NCI-H774 (cell line): ENCODE results near the gene TM9SF1.

Source experiments
- DNase-seq: peaks from one replicate; lab custom pipeline; 2025; lab: John Stamatoyannopoulos, UW

TM9SF1 gene

DNA sequence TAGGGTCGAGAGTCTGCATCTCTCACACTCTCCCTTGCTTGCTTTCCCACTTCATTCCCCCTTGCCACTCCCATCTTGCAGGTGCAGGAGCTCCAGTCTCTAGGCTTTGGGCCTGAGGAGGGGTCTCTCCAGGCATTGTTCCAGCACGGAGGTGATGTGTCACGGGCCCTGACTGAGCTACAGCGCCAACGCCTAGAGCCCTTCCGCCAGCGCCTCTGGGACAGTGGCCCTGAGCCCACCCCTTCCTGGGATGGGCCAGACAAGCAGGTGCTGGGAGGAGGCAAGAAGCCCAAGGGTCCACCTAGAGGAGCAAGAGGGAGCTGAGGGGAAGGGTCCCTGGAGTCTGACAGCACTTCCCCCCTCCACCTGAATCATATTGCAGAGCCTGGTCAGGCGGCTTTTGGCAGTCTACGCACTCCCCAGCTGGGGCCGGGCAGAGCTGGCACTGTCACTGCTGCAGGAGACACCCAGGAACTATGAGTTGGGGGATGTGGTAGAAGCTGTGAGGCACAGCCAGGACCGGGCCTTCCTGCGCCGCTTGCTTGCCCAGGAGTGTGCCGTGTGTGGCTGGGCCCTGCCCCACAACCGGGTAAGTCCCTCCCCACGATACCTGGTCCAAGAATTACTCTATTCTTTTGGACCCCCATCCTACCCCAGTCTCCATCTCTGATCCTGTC is 43.7 kb downstream of the TM9SF1 start:
- no peak for DNase-seq

DNA sequence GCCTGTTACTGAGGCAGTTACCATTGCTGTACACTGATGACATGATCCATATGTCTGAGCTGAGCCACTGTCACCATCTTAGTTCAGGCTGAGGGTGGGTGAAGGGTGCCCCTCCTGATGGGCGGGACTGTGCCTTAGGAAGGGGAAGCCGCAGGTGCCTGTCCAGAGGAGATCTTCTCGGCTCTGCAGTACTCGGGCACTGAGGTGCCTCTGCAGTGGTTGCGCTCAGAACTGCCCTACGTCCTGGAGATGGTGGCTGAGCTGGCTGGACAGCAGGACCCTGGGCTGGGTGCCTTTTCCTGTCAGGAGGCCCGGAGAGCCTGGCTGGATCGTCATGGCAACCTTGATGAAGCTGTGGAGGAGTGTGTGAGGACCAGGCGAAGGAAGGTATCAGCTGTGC is 44.2 kb downstream of the TM9SF1 start:
- DNase-seq: no peak

DNA sequence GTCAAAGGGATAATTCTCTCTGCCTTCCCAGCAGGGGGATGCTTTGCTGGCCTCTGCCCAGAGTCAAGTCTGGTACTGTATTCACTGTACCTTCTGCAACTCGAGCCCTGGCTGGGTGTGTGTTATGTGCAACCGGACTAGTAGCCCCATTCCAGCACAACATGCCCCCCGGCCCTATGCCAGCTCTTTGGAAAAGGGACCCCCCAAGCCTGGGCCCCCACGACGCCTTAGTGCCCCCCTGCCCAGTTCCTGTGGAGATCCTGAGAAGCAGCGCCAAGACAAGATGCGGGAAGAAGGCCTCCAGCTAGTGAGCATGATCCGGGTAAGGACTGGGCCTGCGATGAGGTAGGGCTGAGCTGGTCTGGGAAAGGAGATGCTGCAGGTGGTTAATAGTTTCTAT is 44.7 kb downstream of the TM9SF1 start:
- no peak for DNase-seq

DNA sequence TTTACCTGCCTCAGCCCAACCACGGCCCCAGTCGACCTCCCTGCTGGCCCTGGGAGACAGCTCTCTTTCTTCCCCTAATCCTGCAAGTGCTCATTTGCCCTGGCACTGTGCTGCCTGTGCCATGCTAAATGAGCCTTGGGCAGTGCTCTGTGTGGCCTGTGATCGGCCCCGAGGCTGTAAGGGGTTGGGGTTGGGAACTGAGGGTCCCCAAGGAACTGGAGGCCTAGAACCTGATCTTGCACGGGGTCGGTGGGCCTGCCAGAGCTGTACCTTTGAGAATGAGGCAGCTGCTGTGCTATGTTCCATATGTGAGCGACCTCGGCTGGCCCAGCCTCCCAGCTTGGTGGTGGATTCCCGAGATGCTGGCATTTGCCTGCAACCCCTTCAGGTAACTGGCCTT is 45.2 kb downstream of the TM9SF1 start:
- DNase-seq: no peak

DNA sequence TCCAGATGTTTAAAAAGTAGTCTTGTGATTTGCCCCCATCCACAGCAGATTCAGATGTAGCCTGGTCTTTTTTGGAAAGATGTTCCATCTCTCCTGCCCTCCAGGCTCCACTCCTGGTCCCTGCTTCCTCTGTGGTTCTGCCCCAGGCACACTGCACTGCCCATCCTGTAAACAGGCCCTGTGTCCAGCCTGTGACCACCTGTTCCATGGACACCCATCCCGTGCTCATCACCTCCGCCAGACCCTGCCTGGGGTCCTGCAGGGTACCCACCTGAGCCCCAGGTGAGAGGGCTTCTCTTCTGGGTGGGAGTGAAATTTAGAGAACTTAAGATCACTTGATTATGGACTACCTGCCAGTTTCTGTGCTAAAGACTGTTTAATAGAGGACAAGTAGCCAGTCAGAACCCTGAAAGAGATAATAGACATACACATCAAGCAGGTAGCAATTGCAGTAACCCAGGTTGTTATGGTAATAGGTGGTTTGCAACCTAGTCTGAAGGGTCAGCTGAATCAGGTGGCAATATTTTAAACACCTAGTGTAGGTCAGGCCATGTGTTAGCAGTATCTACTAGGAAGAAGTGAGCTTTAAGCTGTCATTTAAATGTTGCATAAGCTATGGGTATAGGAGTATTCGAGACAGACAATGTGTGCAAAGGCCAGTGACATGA is 45.8 kb downstream of the TM9SF1 start:
- DNase-seq: no peak

DNA sequence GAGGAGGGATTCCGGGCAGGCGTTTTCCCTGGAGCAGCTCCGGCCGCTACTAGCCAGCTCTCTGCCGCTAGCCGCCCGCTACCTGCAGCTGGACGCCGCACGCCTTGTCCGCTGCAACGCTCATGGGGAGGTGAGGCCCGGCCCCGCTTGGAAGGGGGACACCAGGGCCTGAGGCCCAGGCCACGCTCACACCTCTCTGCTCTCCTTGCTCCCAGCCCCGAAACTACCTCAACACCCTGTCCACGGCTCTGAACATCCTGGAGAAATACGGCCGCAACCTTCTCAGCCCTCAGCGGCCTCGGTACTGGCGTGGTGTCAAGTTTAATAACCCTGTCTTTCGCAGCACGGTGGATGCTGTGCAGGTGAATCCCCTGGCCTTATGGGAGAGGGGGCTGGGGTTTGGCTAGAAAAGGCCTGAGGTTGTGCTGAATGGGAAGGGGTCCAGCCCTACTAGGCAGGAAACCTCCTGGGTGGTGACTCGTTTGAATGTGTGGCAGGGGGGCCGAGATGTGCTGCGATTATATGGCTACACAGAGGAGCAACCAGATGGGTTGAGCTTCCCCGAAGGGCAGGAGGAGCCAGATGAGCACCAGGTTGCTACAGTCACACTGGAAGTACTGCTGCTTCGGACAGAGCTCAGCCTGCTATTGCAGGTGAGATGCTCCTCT is 47.3 kb downstream of the TM9SF1 start:
- DNase-seq: no peak

DNA sequence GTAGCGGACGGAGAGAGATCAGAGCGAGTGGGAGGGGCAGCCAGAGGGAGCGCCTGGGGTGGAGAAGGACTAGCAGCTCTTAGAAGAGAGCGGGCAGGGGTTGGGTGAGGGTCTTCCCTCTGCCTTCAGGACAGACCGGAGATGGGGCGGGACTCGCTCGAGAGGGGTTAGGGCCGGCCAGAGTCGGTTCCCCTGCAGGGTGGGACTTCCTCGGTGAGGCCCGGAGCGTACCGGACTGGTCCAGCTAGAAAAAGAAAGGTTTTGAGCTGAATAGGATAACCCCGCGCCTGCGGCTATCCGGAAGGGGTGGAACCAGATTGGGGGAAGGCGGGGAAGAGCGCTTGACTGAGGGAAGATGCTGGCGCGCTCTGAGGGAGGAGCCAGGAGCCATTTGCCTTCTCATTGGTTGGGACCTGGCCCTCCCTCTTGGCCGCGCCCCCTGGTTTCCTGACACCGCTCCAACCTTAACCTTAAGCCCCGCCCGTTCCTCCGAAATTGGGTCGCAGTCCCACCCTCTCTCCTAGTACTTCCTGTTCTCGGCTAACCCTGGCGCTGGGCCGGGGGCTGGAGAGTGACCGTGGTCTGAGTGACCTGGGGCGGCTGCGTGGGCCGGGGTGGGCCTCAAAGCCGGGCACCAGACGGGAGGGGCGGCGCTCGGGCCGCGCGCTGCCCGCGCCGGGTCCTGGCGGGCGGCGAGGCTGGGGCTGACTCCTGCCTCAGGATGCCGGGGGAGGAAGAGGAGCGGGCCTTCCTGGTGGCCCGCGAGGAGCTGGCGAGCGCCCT is 48.1 kb downstream of the TM9SF1 start, which contains the start of gene RNF31:
Gene RNF31, plus strand, starts transcription at position 521 of the 783 bp plus-strand sequence. Its CDS starts 201 bp downstream, at position 722.
- peak; percentile 98 for DNase-seq

DNA sequence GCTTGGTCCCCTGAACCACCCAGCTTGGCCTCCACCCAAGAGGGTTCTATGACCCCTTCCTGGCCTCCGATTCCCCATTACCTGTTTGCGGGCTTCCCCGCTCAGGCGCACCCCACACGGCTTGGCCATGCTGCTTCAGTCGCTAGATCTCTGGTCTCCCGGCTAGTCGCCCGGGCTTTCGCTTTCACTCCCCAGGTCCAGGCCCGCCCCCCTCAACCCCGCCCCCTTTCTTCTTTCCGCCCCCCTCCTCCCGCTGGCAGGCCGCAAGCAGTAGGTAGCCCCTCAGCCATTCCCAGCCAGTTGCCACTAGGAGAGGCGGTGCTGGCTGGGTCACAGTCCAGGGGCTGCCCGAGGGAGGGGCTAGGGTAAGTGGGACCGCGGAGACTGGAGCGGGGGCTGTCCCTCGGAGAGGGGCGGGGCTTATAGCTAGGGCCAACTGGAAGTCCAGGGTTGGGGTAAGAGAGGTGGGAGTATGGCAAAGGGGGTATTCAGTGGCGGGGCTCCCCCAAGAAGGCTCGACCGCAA is 48.7 kb downstream of the TM9SF1 start, which contains the start of gene PSME2:
Gene PSME2, minus strand, starts transcription at position 158 of the 525 bp plus-strand sequence. Its CDS starts 29 bp downstream, at position 129.
- DNase-seq: peak; percentile 96

DNA sequence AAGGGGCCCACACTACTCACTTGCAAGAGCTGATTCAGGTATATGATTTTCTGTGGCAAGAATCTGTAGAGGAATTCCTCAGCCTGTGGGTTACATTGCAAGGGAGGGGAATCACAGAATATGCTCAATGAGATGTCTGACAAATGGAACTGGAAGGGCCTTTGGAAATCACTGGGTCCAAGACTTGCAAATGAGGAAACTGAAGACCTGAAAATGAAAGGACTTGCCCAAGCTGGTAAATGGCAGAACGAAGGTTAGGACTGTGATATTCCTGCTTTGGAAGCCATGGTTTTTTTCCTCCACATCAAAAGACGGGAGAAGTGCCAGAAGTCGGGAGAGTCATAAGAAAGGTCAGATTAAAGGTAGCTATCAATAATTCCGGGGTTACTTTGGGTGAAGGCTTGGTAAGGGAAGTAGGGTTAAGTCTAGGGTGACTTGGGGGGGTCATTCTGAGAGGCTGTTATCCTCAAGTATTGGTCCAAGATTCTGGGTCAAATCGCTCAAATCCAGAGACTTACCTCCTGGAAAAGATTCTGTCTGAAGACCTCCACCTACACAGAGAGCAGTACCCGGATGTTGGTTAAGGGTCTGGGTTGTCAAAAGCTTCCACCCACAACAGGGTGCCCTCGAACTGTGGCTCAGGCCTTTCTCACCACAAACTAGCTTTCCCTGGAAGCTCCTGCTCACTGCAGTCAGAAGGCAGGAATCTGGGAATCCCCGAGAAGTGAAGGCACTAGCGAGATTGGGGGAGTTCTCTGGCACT is 49.4 kb downstream of the TM9SF1 start:
- no peak for DNase-seq

DNA sequence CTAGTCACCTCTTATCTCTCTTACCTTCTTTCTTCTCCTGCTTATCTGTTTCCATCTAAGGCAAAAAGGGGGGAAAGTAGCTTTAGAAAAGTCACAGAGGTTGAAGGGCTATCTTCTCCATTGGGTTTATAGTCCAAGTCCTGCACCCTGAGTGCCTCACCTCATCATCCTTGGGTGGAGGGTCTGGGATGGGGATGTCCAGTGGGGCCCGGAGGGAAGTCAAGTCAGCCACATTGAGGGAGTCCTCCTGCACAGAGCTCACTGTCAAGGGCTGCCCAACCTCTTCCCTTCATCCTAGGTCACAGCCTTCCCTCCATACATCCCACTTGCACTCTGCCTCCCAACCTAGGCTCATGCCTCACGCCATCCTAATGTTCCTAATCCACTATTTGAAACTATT is 50.0 kb downstream of the TM9SF1 start:
- DNase-seq: no peak

DNA sequence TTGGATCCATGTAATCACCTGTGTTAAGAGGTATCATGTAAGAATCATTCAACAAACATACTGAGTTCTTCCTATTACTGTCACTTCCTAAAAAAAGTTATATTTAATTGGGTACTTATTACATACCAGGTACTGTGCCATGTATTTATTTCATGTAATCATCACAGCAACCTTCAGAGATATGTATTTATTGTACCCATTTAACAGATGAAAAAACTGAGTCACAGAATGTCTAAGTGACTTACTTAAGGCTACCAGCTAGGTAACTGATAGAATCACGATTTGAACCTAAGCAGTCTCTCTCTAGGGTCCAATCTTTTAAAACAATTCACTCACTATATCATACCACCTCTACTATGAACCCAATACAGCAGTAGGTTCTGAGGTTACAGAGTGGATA is 50.8 kb downstream of the TM9SF1 start:
- DNase-seq: no peak

DNA sequence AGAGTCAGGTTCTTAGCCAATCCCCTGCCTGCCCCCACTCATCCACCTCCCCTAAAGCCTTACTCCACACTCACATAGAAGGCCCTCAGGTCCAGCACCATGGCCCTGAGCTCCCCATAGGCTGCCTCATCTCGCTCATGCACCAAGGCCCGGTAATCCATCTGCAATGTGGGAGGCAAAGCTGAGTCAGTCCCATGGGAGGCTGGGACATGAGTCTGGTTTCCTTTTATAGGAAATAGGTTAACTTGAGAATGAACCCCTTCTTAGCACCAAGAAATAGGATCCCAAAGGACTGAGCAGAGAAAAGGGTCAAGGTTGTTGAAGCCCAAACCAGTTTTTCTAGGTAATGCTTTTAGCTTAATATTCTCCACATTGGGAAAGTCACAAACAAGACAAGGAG is 51.7 kb downstream of the TM9SF1 start:
- DNase-seq: no peak

DNA sequence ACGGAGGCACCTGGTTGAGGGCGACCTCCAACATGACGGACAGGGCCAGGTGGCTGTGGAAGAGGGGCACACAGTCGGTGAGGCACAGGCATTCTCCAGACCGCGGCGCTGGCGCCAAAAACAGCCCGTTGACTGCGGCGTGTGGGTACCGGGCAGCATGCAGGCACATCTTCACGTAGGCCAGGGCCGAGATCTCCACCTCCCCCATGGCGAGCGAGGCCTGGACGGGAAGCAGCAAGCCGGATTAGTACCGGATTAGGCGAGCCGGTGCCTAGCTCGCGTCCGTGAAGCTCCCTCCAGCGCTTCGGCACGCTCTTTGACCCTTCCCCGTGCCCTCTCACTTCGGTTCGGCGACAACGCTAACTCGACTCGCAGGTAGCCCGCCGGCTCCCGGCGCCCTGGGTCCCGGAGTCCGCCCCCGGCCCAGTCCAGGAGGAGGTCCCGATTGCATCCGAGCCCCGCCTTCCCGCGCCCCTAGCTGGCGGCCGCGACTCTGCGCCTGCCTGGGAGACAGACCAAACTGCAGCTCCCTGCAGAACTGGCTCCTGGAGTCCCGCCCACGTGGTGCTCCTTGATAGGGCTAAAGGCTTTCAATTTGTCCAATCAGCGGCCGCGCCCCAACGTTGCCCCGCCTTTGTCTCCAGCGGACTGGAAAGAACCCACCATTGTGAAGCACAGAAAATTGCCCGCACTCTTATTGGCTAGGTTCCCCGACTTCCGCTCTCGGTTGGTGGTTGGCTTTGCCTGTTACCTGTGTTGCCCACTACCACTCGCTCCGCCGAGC is 54.0 kb downstream of the TM9SF1 start, which contains the start of gene EMC9:
Gene EMC9, minus strand, starts transcription at position 495 of the 784 bp plus-strand sequence. Its CDS starts 287 bp downstream, at position 208.
- peak; percentile 99 for DNase-seq

DNA sequence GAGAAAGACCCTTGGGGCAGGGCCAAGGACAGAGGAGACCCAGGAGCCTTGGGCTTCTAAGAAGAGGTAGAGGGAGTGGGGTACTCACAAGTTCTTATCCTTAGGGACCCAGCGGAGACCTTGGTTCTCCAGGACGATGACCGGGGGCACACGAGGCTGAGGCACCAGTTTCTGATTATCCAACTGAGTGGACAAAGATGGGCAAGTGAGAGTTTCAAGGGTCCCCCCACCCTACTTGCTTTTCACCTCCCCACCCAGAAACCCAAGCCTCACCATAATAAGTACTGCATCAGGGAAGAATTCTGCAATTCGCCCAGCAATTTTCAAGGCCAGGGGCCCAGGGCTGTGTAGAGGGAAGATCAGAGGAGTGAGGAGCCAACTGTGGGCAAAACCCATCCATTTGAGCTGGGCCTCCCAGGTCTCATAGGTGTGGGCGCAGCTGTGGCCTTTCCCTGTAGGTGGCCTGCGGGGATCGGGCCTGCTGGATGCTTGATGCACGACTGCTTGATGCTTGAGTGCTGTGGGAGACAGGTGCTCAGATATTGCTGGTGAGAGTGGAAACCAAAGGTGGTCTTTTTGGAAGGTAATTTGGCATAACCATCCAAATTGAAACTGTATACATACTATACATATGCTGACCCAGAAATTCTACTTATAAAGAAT is 55.8 kb downstream of the TM9SF1 start:
- no peak for DNase-seq
